Measurements from ENCODE around the gene TEN1.

TEN1 gene

DNA sequence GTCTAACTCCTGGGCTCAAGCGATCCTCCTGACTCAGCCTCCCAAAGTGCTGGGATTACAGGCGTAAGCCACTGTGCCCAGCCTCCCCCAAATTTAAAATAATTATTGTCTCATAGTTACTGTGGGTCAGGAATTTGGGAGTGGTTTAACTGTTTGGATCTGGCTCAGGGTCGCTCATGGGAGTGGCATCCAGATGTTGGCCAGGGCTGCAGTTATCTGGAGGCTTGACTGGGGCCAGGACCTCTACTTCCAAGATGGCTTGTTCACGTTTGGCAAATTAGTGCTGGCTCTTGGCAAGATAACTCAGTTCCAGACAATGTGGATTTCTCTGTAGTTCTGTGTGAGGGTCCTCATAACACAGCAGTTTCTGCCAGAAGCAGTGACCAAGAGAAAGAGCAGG is 8.0 kb downstream of the TEN1 start:
- no peak for DNase-seq (ENCODE audit: low read depth)
- TF ChIP-seq, protein P1, sequence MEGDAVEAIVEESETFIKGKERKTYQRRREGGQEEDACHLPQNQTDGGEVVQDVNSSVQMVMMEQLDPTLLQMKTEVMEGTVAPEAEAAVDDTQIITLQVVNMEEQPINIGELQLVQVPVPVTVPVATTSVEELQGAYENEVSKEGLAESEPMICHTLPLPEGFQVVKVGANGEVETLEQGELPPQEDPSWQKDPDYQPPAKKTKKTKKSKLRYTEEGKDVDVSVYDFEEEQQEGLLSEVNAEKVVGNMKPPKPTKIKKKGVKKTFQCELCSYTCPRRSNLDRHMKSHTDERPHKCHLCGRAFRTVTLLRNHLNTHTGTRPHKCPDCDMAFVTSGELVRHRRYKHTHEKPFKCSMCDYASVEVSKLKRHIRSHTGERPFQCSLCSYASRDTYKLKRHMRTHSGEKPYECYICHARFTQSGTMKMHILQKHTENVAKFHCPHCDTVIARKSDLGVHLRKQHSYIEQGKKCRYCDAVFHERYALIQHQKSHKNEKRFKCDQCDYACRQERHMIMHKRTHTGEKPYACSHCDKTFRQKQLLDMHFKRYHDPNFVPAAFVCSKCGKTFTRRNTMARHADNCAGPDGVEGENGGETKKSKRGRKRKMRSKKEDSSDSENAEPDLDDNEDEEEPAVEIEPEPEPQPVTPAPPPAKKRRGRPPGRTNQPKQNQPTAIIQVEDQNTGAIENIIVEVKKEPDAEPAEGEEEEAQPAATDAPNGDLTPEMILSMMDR (IDR thresholded peaks at IDR 0.05; ENCODE audit: insufficient read depth, low read depth, low read length, missing control alignments), result no peak
- H3K4me3 ChIP-seq (ENCODE audit: low read depth, low read length), result no peak overlapping the region

DNA sequence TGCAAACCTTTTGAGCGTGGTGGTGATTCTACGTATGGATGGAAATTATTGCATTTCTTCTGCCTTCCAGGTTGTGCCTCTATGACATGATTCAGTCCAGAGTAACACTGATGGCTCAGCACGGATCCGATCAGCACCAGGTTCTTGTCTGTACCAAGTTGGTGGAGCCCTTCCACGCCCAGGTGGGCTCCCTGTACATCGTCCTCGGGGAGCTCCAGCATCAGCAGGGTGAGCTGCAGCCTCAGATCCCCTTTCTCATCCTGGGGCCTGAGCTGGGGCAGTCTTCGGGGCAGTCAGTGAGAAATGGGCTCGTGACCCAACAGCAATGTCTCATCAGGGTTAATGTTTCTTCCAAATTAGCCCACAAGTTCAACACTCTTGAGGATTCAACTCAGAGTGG is 12.4 kb downstream of the TEN1 start:
- DNase-seq (ENCODE audit: low read depth), result no peak
- TF ChIP-seq, protein P1 (IDR thresholded peaks at IDR 0.05; ENCODE audit: insufficient read depth, low read depth, low read length, missing control alignments), result no peak
- H3K4me3 ChIP-seq (ENCODE audit: low read depth, low read length), result no peak overlapping the region

GRCh38 chr17:75994802-75995370 is 15.8 kb downstream of the TEN1 start:
- no peak overlapping the region for H3K4me3 ChIP-seq (ENCODE audit: low read depth, low read length)
- TF ChIP-seq, protein P1 (IDR thresholded peaks at IDR 0.05; ENCODE audit: insufficient read depth, low read depth, low read length, missing control alignments), result no peak
- DNase-seq (ENCODE audit: low read depth), result no peak

- TF ChIP-seq, protein P1 (IDR thresholded peaks at IDR 0.05; ENCODE audit: insufficient read depth, low read depth, low read length, missing control alignments), result no peak
- no peak overlapping the region for H3K4me3 ChIP-seq (ENCODE audit: low read depth, low read length)
- DNase-seq (ENCODE audit: low read depth), result no peak
Measured at GRCh38 chr17:75995385-75995925, 16.4 kb downstream of the TEN1 start.

GRCh38 chr17:75996665-75997590 is 17.9 kb downstream of the TEN1 start:
- peak; percentile 84 for DNase-seq (ENCODE audit: low read depth)
- TF ChIP-seq, protein P1 (IDR thresholded peaks at IDR 0.05; ENCODE audit: insufficient read depth, low read depth, low read length, missing control alignments), result no peak
- H3K4me3 ChIP-seq (ENCODE audit: low read depth, low read length), result no peak overlapping the region

DNA sequence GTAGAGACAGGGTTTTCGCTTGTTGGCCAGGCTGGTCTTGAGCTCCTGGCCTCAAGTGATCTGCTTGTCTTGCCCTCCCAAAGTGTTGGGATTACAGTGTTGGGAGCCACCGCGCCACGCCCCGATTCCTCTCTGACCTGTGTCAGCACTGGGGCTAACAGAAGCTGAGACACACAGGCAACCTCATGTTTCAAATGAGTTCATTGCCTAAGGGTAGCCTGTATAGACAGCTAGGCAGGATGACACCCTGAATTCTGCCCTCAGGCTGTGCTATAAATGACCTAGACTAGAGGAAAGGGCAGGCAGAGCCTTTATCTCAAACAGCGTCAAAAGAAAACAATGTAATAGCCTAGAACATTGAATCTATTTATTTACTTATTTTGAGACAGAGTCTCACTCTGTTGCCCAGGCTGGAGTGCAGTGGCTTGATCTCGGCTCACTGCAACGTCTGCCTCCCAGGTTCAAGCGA is 19.3 kb downstream of the TEN1 start:
- TF ChIP-seq, protein P1 (IDR thresholded peaks at IDR 0.05; ENCODE audit: insufficient read depth, low read depth, low read length, missing control alignments), result no peak
- no peak for DNase-seq (ENCODE audit: low read depth)
- H3K4me3 ChIP-seq (ENCODE audit: low read depth, low read length), result no peak overlapping the region

All from GM12865 (cell line).